ENCODE measurements around the gene ARHGEF4.
"Not testable (repeated sequence)": the region's sequence is repeated elsewhere in the genome, so short reads cannot be mapped to it uniquely, and the experiment has no call there.

The ARHGEF4 gene

DNA sequence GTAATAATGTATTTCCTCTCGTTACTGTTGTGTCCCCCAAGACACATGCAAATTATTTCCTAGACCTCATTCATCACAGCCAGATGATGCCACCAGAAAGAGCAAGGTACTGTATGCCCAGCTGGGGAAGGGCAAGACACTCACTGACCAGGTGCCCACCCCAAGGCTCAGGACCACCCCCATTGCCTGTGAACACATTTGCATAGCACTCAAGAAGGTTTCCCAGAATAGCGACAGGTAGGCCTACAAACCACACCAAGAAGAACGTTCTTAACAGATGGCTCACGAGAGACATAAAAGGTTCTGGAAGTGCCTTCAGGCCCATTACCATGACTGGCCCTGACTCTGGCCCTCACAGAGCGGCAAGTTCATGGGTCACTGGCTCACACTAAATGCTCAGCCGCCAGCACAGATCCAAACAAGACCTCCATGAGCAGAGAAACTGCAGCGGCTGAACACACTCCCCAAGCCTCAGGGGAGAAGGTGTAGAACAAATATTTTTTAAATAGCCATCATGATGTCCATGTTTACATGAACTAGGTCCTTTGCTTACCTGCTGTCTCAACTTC lies 212.5 kb downstream of the ARHGEF4 start:
- DNase-seq (ENCODE audit: low read depth) = no peak

DNA sequence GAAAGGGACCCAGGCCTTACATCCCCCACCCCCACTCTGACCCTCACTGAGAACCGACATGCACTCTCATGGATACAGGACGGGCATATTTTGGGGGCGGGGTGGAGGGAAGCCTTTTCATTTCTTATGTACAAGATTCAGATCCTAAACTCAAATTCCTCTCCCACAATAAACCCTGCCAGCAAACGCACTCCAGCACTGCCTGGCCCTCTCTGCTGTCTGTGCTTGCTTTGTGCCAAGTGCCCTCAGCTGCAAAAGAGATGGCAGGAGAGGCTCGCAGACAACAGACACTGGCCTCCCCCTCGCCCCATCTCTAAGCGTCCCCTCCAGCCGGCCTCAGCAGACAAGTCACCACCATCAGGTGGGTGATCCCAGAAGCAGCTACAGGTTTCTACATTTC lies 214.2 kb downstream of the ARHGEF4 start:
- no peak for DNase-seq (ENCODE audit: low read depth)

- DNase-seq (ENCODE audit: low read depth) = no peak
Measured at GRCh38 chr2:131052741-131053263, 216.1 kb downstream of the ARHGEF4 start.

- no peak for DNase-seq (ENCODE audit: low read depth)
Measured at GRCh38 chr2:131054488-131054887, 217.8 kb downstream of the ARHGEF4 start.

DNA sequence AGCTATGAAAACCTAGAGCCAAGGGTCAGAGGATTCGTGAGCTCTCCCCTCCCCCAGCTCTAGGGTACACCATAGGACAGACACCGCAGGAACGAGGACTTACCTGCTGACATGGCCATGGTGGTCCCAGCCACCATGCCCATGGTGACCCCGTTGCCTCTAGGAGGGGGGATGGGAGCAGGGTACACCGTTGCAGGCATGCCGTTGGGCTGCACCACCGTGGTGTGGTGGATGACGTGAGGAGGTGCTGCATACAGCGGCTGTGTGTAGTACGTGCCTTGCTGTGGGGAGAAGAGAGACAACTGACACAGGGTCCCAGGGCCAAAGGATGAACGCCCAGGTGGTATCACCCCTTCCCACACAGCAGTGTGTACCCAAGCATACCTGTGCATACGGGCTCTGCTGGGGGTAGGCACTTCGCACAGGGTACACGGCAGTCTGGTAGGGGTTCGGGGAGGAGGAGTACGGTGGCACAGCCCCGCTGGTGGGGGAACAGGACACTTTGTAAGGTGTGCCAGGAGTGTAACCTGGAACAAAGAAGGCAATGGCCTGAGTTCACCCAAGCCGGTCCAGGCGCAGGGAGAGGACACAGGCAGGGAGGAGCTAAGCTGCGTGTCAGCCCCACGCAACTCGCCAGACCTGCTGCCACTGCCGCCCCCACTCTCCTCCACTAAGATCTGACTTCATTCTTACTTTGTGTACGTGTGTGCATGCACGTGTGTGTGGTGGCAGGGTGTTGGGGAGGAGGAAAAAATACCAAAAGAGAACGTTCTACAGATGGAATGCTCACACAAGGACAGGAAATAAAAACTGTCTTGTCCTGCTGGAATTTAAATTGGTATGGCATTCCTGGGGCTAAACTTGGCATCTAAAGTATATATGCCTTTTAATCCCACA lies 218.7 kb downstream of the ARHGEF4 start:
- DNase-seq (ENCODE audit: low read depth) = no peak

GRCh38 chr2:131056204-131056931 lies 219.7 kb downstream of the ARHGEF4 start:
- no peak for DNase-seq (ENCODE audit: low read depth)

GRCh38 chr2:131056932-131057287 lies 220.2 kb downstream of the ARHGEF4 start:
- no peak for DNase-seq (ENCODE audit: low read depth)

DNA sequence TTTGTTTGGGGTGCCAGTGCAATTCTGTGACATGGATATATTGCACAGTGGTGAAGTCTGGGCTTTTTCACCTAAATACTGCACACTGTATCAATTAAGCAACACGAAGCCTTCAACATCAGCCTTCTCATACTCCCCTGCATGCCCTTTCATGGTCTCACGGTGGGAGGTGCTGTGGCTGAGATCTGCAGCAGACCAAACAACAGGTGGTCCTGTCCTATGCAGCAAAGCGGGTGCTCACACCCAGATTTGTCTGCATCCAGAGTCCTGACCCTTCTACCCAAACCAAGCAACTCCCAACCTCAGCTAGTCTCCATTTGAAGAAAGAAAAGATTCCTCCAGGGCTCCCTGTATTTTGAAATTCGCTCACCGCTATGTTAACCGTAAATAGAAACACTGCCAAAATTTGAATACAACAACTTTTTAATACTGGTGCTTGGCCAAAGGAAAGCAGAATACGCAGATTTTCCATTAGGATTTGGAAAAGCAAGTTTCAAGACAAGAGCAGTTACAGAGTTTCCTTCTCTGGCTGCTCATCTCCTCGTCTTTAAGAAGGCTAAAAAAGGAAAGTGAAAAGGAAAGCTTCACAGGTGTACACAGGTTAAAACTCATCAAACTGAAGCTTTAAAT lies 221.6 kb downstream of the ARHGEF4 start:
- no peak for DNase-seq (ENCODE audit: low read depth)

DNA sequence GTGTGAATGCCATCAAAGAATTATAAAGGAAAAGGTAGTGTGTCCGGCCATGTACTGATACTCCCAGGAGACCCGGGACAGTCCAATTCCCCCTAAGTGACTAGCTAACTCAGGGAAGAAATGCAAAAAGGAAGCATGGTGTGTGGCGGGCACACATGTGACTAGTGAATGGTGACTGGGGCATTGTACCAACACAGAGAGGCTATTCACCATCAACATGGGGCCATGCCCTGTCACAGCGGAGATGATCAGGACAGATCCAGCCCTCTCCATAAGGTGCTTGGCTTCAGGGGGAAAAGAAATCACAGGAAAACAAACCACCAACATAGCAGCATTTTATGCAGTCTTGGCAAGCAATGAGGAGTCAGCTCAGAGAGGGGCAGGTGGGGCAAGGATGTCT lies 222.2 kb downstream of the ARHGEF4 start:
- DNase-seq (ENCODE audit: low read depth) = no peak

DNA sequence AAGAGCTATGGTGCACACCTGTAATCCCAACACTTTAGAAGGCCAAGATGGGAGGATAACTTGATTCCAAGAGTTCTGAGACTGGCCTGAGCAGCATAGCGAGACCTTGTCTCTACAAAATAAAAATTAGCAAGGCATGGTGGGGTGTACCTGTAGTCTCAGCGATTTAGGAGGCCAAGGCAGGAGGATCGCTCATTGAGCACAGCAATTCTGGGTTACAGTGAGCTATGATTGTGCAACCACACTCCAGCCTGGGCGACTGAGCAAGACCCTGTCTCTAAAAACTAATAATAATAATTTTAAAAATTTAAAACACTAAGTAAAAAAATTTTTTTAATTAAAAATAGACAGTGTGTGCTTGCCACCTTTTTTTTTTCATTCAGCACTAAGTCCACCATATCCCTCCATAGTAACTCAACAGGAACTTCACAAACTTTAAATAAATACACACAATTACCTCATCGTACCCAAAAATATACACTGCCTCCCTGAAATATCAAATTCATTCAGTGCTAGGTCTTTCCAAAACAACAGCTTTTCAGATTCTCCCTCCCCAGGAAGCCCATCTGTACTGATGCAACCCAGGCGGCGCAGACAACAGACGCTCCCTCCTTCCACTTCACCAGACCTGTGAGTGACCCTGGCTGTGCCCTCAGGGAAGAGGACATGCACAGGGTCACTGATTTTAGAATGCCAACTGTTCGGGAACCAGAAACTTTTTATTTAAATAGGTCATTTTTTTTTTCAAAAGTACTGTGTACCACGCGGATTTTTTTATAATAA lies 227.0 kb downstream of the ARHGEF4 start:
- no peak for DNase-seq (ENCODE audit: low read depth)

GRCh38 chr2:131064589-131065512 lies 228.1 kb downstream of the ARHGEF4 start:
- DNase-seq (ENCODE audit: low read depth) = no peak

DNA sequence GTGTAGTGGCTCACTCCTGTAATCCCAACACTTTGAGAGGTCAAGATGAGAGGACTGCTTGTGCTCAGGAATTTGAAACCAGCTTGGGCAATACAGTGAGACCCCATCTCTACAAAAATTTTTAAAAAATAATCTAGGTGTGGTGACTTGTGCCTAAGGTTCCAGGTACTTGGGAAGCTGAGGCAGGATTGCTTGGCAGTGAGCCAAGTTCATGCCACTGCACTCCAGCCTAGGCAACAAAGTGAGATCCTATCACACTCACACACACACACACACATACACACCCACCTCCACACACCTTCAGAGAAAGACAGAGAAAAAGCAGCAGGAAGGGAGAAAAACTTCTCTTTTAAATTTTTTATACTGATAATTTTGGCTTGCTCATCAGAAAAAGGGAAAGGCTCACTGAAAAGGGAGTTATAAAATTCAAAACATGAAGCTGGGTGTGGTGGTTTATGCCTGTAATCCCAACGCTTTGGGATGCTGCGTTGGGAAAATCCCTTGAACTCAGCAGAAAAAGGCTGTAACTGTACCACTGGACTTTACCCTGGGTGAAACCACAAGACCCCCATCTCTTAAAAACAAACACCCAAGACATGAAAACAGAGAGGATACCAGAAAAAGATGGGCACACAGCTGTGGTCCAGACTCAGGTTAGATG lies 230.9 kb downstream of the ARHGEF4 start:
- no peak for DNase-seq (ENCODE audit: low read depth)

GRCh38 chr2:131068172-131068571 lies 231.5 kb downstream of the ARHGEF4 start:
- not testable (repeated sequence) for DNase-seq (ENCODE audit: low read depth)

DNA sequence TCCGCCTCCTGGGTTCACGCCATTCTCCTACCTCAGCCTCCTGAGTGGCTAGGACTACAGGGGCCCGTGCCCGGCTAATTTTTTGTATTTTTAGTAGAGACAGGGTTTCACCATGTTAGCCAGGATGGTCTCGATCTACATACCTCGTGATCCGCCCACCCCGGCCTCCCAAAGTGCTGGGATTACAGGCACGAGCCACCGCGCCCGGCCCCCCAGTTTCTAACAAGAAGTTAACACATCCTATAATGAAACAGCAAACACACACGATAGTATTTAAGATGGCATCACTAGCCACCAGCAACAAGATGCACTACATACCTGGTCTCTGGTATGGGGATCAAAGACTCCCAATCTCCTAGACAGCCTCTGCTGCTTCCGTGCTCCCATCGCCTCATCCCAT lies 238.9 kb downstream of the ARHGEF4 start:
- DNase-seq (ENCODE audit: low read depth) = not testable (repeated sequence)

DNA sequence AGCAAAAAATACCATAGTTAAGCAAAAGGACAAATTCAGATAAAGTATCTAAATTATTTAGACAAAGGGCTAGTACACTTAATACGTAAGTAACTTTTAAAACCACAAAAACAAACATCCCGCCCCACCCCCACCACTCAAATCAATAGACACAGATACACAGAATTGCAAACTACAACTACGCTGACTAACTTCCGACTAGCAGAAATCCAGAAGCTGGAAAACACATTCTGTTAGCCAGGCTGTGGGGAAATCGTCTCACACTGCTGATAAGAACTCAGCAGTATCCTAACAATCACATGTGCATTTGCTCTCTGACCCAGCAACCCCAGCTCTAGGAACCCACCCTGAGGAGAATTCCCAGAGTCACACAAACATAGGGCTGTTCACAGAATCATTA lies 240.0 kb downstream of the ARHGEF4 start:
- no peak for DNase-seq (ENCODE audit: low read depth)

DNA sequence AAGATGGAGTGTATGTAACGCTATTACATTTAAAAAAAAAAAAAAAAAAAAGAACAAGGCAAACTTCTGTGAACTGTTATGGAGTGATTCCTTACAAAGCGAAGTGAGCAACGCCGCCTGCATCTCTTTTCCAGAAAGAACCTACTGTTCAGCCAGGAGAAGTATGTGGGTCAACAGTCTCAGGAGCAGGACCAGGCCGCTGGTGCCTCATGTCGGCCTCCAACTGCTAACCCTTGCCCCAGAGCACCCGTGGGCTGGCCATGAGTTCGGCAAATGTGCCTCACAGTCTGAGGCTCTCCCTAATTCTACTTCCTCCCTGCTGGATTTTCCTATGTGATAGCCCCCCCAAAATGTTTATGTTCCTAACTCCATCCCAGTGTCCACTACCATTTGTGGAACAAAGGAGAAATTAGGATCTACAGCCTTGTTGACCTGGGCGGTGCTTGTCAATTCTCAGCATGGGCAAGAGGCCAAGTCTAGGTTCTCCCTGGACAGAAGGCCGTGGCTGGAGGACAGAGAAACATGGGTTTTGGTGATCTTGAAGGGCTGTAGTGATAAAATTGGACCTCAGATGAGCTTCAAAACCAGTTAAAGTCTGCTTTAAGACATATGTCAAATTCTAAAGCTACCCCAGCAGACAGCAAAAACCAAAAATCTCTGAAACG lies 240.6 kb downstream of the ARHGEF4 start:
- no peak for DNase-seq (ENCODE audit: low read depth)

- no peak for DNase-seq (ENCODE audit: low read depth)
Measured at GRCh38 chr2:131077966-131078365, 241.3 kb downstream of the ARHGEF4 start.

DNA sequence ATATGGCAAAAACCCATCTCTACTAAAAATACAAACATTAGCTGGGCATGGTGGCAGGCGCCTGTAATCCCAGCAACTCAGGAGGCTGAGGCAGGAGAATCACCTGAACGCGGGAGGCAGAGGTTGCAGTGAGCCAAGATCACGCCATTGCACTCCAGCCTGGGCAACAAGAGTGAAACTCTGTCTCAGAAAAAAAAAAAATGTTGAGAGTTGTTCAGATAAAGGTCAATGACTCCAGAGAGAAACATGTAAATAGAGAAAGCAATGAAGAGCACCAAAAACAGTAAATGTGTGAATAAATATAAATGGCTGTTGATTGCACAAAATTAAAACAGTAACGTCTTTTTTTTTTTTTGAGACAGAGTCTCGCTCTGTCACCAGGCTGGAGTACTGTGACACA lies 243.2 kb downstream of the ARHGEF4 start:
- not testable (repeated sequence) for DNase-seq (ENCODE audit: low read depth)

- no peak for DNase-seq (ENCODE audit: low read depth)
Measured at GRCh38 chr2:131081190-131081589, 244.5 kb downstream of the ARHGEF4 start.
